Activated T-helper 2 cell treated with anti-CD3 and anti-CD28 coated beads, Interferon-gamma antibody, Interleukin-2, Interleukin-4, amounts not matched to agents 10 μg/mL and 5 μg/mL and 100 μg/mL, durations not matched to agents 14 hours and 24 hours and 36 hours (primary cell): ENCODE results near the gene LRCH1. TPM values are rescaled to one million over a fixed set of nuclear protein-coding genes. Genes with fewer than 3 reads are reported as not detected.

Experiments used
- DNase-seq: peaks from one replicate; pipeline ENCODE4 v3.0.0; 2021; ENCODE audit warnings: low spot score
- H3K27ac Mint-ChIP-seq: one replicate; pipeline ENCODE4 v1.8.0; 2021; ENCODE audit warnings: mixed read lengths
- H3K27me3 Mint-ChIP-seq: one replicate; pipeline ENCODE4 v1.8.0; 2021; ENCODE audit warnings: low read depth, mixed read lengths
- H3K36me3 Mint-ChIP-seq: one replicate; pipeline ENCODE4 v1.8.0; 2021; ENCODE audit warnings: low read depth, mixed read lengths
- H3K4me1 Mint-ChIP-seq: one replicate; pipeline ENCODE4 v1.8.0; 2021; ENCODE audit warnings: low read depth, mixed read lengths
- H3K4me3 Mint-ChIP-seq: one replicate; pipeline ENCODE4 v1.8.0; 2021; ENCODE audit warnings: low read depth, mild to moderate bottlenecking, moderate library complexity, mixed read lengths
- H3K9me3 Mint-ChIP-seq: one replicate; pipeline ENCODE4 v1.8.0; 2021; ENCODE audit warnings: mixed read lengths
- intact Hi-C: fragments of 100-400 bp; cut with micrococcal nuclease; formaldehyde crosslinking; loops from one replicate; pipeline ENCODE4 v1.15.1; 2023
- total RNA-seq: library from RNA; stranded (reverse); gene quantifications from 2 replicates; pipeline ENCODE4 v1.2.3, GENCODE V29; 2022

The LRCH1 gene
- total RNA-seq, 1 donor from 2014 or later, result 17.8 TPM

DNA sequence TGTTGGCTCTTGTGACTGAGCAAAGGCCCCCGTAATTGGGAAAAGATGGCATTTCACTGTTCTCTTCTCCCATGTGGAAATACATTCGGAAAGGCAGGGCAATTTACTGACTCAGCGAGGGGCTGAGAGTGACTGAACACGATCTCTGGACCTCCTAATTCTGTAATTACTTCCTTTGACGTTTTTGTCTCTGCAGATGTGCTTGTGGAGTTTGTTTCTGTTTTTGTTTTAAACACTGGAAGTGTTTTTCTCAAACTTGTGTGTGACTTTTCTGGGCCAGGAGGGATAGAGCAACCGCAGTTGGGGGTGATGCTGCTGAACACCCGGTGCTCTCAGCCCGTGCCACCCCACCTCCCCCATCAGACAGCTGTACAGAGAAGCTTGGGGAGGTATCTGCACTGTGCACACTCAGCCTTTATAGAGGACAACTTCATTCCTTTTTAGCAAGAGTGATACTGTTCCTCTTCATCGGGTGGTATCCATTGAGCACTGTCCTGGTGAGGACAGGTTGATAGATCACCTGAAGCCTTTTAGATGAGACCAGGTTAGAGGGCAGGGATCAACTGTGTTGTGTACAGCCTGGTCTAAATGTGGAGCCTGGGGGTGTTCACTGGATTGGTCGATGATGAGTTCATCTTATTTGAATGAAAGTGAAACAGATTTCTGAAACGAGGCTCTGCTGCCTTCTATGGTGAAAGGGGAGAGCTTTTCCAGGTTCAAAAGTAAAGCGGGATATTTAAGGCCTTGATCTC, 126.6 kb downstream of the LRCH1 start:
- DNase-seq, result peak; percentile 30
- Mint-ChIP-seq H3K4me1 (peaks cover 24% of the 10 kb centered on the region), H3K36me3 (peaks cover 15% of the 10 kb centered on the region), H3K27me3 (no peaks in the 10 kb centered on the region), H3K4me3 (no peak overlapping the region), H3K9me3 (no peaks in the 10 kb centered on the region), H3K27ac (no peak overlapping the region)
- intact Hi-C loops, result no loop called here

DNA sequence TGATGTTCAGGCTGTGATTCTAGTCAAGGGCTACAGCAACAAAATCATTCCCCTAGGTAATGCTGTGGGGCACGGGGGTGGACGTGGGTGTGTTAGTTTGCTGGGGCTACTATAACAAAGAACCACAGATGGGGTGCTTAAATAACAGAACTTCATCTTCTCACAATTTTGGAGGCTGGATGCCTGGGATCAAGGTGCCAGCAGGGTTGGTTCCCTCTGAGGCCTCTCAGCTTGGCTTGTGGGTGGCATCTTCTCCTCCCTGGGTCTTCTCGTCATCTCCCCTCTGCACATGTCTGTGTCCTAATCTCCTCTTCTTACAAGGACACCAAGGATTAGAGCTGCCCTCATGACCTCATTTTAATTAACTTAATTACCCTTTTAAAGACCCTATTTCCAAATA, 129.0 kb downstream of the LRCH1 start:
- intact Hi-C loops, result no loop called here
- no peak overlapping the region for H3K27ac Mint-ChIP-seq

DNA sequence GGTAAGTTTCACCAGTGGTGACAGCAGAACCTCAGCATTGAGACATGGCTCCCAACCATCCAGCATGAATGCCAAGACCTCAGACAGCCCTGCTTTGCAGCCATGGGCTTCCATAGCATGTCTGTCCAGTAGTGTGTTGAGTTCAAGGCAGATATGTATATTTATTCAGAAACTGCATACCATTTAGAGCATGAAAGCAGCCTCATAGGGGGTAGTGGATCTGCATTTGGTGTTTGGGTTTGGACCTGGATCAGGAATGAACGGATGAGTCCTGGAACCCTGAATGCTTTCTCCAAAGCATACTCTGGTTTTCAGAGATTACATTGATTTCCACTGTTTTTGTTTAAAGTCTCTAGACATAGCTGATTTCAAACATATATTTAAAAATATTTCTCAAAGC, 129.7 kb downstream of the LRCH1 start:
- intact Hi-C loops, result no loop called here
- H3K36me3 Mint-ChIP-seq, result peaks cover 26% of the 10 kb centered on the region
- no peak overlapping the region for H3K27ac Mint-ChIP-seq
- H3K4me3 Mint-ChIP-seq, result no peak overlapping the region
- no peak for DNase-seq
- no peaks in the 10 kb centered on the region for H3K9me3 Mint-ChIP-seq
- H3K4me1 Mint-ChIP-seq, result peaks cover 16% of the 10 kb centered on the region
- H3K27me3 Mint-ChIP-seq, result no peaks in the 10 kb centered on the region

More for the DNA sequence above, 129.0 kb downstream of the LRCH1 start:
- no peaks in the 10 kb centered on the region for H3K9me3 Mint-ChIP-seq
- H3K4me3 Mint-ChIP-seq, result no peak overlapping the region
- DNase-seq, result no peak
- H3K36me3 Mint-ChIP-seq, result peaks cover 26% of the 10 kb centered on the region
- no peaks in the 10 kb centered on the region for H3K27me3 Mint-ChIP-seq
- H3K4me1 Mint-ChIP-seq, result peaks cover 13% of the 10 kb centered on the region

- DNase-seq, result no peak
- intact Hi-C loops, result loop anchor here (2.0 kb wide), 1 partner anchor 133 kb away; no protein-coding TSS in a partner anchor
- peaks cover 22% of the 10 kb centered on the region for H3K4me1 Mint-ChIP-seq
- H3K36me3 Mint-ChIP-seq, result peaks cover 26% of the 10 kb centered on the region
- H3K27me3 Mint-ChIP-seq, result no peaks in the 10 kb centered on the region
- H3K27ac Mint-ChIP-seq, result no peak overlapping the region
- H3K9me3 Mint-ChIP-seq, result no peaks in the 10 kb centered on the region
- no peak overlapping the region for H3K4me3 Mint-ChIP-seq
Observed at GRCh38 chr13:46683676-46684260, 130.8 kb downstream of the LRCH1 start.

- H3K9me3 Mint-ChIP-seq, result no peaks in the 10 kb centered on the region
- H3K4me1 Mint-ChIP-seq, result peaks cover 22% of the 10 kb centered on the region
- no peak for DNase-seq
- no peaks in the 10 kb centered on the region for H3K27me3 Mint-ChIP-seq
- no peak overlapping the region for H3K27ac Mint-ChIP-seq
- H3K4me3 Mint-ChIP-seq, result no peak overlapping the region
- H3K36me3 Mint-ChIP-seq, result peaks cover 26% of the 10 kb centered on the region
- intact Hi-C loops, result loop anchor here (2.0 kb wide), 1 partner anchor 134 kb away; no protein-coding TSS in a partner anchor
Observed at GRCh38 chr13:46684287-46685001, 131.5 kb downstream of the LRCH1 start.

DNA sequence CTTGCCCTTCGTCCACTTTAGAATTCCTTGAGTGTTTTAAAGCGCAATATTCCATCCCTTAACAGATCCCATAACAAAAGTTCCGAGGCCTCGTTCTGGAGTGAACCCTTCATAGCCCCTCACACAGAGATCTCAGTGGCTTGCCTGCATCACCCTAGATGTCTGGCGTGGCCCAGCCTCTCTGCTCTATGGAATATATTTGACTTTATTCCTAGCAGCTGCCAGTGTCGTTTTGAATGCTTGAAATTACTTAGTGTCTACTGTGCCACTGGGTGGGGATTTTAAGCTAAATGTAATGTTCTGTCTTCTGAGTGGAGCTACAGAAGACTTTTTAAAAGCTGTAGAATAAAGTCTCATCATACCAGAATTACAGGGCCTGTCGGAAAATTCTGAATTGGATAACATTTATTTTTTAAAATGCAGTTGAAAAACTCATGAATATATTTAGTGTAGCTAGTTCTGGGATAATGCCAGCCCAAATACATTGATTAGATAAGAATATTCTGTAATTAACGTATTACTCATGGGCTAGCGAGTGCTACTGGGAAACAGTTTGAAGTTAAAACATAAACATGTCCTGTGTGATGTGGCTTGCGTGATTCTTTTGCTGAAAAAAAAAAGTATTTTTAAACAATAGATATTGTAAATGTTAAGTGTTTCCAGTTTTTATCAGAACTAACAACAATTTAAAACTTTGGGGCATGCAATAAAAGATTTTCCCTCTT, 132.2 kb downstream of the LRCH1 start:
- H3K27me3 Mint-ChIP-seq, result no peaks in the 10 kb centered on the region
- intact Hi-C loops, result loop anchor here (2.0 kb wide), 1 partner anchor 134 kb away; no protein-coding TSS in a partner anchor
- no peak overlapping the region for H3K27ac Mint-ChIP-seq
- H3K4me1 Mint-ChIP-seq, result peaks cover 22% of the 10 kb centered on the region
- DNase-seq, result no peak
- H3K4me3 Mint-ChIP-seq, result no peak overlapping the region
- no peaks in the 10 kb centered on the region for H3K9me3 Mint-ChIP-seq
- H3K36me3 Mint-ChIP-seq, result peaks cover 26% of the 10 kb centered on the region

- Mint-ChIP-seq H3K27ac (no peak overlapping the region), H3K9me3 (no peaks in the 10 kb centered on the region), H3K4me1 (peaks cover 22% of the 10 kb centered on the region), H3K36me3 (peaks cover 26% of the 10 kb centered on the region), H3K4me3 (no peak overlapping the region), H3K27me3 (no peaks in the 10 kb centered on the region)
- intact Hi-C loops, result no loop called here
- no peak for DNase-seq
Observed at GRCh38 chr13:46686171-46686570, 133.2 kb downstream of the LRCH1 start.

DNA sequence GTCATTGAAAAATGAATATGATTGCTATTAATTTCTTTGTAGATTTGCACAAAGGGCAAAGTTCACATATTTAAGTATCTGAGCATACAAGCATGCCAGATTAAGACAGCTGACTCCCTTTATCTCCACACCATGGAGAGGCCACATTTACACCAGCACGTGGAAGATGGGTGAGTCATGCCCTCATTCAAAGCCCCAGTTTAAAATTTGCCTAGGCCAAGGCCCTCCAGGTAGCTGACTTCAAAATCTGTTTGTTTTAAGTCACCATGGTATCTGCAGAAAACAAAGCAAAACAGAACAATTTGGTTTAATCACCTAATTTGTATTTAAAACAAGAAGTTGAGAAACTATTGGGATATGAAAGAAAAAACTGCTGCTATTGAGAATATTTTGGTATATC, 134.8 kb downstream of the LRCH1 start:
- no peak for DNase-seq
- Mint-ChIP-seq H3K36me3 (peaks cover 34% of the 10 kb centered on the region), H3K9me3 (no peaks in the 10 kb centered on the region), H3K27me3 (no peaks in the 10 kb centered on the region), H3K4me1 (peaks cover 22% of the 10 kb centered on the region), H3K27ac (no peak overlapping the region), H3K4me3 (no peak overlapping the region)
- intact Hi-C loops, result no loop called here

DNA sequence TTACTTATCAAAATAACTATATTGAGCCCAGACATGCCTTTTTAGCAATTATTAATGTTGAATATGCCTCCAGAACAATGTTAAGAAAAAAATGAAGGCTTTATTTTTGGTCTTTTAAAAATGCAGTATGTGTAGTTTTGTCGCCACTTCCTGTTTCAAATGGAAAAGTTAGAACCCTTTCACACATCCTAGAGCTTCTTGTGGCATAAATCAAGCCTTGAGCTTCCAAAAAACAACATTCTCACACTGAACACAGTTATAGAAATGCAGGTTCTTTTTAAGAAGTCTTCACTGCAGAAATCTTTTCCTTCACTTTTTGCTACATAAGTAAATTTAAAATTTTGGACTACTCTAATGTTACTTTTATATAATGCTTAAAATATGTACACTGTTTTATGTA, 135.3 kb downstream of the LRCH1 start:
- Mint-ChIP-seq H3K36me3 (peaks cover 33% of the 10 kb centered on the region), H3K9me3 (no peaks in the 10 kb centered on the region), H3K4me3 (no peak overlapping the region), H3K27me3 (no peaks in the 10 kb centered on the region), H3K27ac (no peak overlapping the region), H3K4me1 (peaks cover 20% of the 10 kb centered on the region)
- intact Hi-C loops, result no loop called here
- DNase-seq, result no peak

GRCh38 chr13:46698014-46698413, 145.0 kb downstream of the LRCH1 start:
- H3K4me3 Mint-ChIP-seq, result no peak overlapping the region
- peaks cover 53% of the 10 kb centered on the region for H3K36me3 Mint-ChIP-seq
- H3K4me1 Mint-ChIP-seq, result no peaks in the 10 kb centered on the region
- no peak overlapping the region for H3K27ac Mint-ChIP-seq
- no peaks in the 10 kb centered on the region for H3K27me3 Mint-ChIP-seq
- H3K9me3 Mint-ChIP-seq, result no peaks in the 10 kb centered on the region
- DNase-seq, result no peak
- intact Hi-C loops, result no loop called here

- intact Hi-C loops, result no loop called here
Observed at GRCh38 chr13:46698910-46699460, 146.0 kb downstream of the LRCH1 start.

DNA sequence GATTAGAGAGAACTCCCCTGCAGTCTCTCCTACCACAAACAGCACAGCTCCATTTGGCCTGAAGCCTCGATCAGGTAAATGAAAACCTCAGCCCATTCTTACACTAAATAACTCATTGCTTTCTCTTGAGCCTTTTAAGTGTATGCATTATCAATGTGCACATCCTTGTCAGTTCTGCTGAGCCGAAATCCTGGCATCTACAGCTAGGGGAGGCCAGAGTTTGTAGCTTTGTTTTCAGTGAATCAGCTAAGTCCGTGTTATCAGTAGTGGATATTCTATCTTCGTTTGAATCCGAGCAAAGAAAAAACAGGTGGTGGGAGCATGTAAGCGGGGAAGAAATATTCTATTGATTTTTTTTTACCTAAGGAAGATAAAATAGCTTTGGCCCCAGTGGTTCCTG, 159.6 kb downstream of the LRCH1 start:
- no peak overlapping the region for H3K4me3 Mint-ChIP-seq
- no peak for DNase-seq
- H3K36me3 Mint-ChIP-seq, result peaks cover 28% of the 10 kb centered on the region
- no peaks in the 10 kb centered on the region for H3K9me3 Mint-ChIP-seq
- intact Hi-C loops, result no loop called here
- H3K27ac Mint-ChIP-seq, result no peak overlapping the region
- H3K4me1 Mint-ChIP-seq, result no peaks in the 10 kb centered on the region
- H3K27me3 Mint-ChIP-seq, result no peaks in the 10 kb centered on the region

More at GRCh38 chr13:46698910-46699460, 146.0 kb downstream of the LRCH1 start:
- no peak overlapping the region for H3K4me3 Mint-ChIP-seq
- H3K36me3 Mint-ChIP-seq, result peaks cover 49% of the 10 kb centered on the region
- no peak for DNase-seq
- no peak overlapping the region for H3K27ac Mint-ChIP-seq
- no peaks in the 10 kb centered on the region for H3K27me3 Mint-ChIP-seq
- H3K4me1 Mint-ChIP-seq, result no peaks in the 10 kb centered on the region
- no peaks in the 10 kb centered on the region for H3K9me3 Mint-ChIP-seq
